ENCODE measurements around the gene TSPYL1. TPM values are rescaled to one million over a fixed set of nuclear protein-coding genes. Genes with fewer than 3 reads are reported as not detected.

The TSPYL1 gene
- total RNA-seq, 2 experiments from 2014 or later: 47.7 to 48.5 TPM

- ChIA-PET CTCF (interaction anchor here (0.7 kb wide), 1 partner anchor 449 kb away, joined by 4 read pairs; no protein-coding TSS in a partner anchor), POLR2A (no interaction called here)
These were observed 45.0 kb downstream of the TSPYL1 start for GRCh38 chr6:116234689-116235088.

- ChIA-PET POLR2A (no interaction called here), CTCF (no interaction called here)
These were observed 50.3 kb downstream of the TSPYL1 start for GRCh38 chr6:116229287-116229913.

Other genes starting within 250 kb of the TSPYL1 start
- under 1 TPM; 0.04 to 0.06 TPM for gene FRK, start 219.0 kb downstream of the TSPYL1 start, total RNA-seq
- gene NT5DC1, start 179.1 kb downstream of the TSPYL1 start, total RNA-seq: 10 to 100 TPM; 43.1 to 44.7 TPM
- not detected for gene COL10A1, start 153.8 kb downstream of the TSPYL1 start, total RNA-seq
- gene TSPYL4, start 25.9 kb downstream of the TSPYL1 start, total RNA-seq: 10 to 100 TPM; 17.2 to 18.2 TPM
- 1 to 10 TPM; 6.7 to 7.8 TPM for gene DSE, start 91.0 kb upstream of the TSPYL1 start, total RNA-seq
- 1 to 10 TPM; 5.0 to 5.3 TPM for gene CALHM6, start 181.4 kb upstream of the TSPYL1 start, total RNA-seq
- not detected for gene CALHM5, start 231.7 kb upstream of the TSPYL1 start, total RNA-seq